ENCODE data around the gene RBM5. TPM values are rescaled to one million over a fixed set of nuclear protein-coding genes. Genes with fewer than 3 reads are reported as not detected.

RBM5 gene
- total RNA-seq, 1 experiment from 2014 or later, result 128 TPM

GRCh38 chr3:50138266-50139200, 49.8 kb downstream of the RBM5 start:
- no peak overlapping the region for H2AFZ ChIP-seq (ENCODE audit: low read length)
- H3K27me3 ChIP-seq (ENCODE audit: low read length), result no peaks in the 10 kb centered on the region
- H3K4me3 ChIP-seq (ENCODE audit: low read length), result peak overlapping the region; percentile 35; the same call in 1 of the 2 replicates
- H3K4me2 ChIP-seq (ENCODE audit: low read length), result peak overlapping the region; percentile 75
- peak; percentile 55 for ATAC-seq
- CTCF ChIA-PET, result no interaction called here
- peak; percentile 36 for DNase-seq
- no peaks in the 10 kb centered on the region for H3K9me3 ChIP-seq (ENCODE audit: low read length)
- no peaks in the 10 kb centered on the region for H3K9me2 ChIP-seq (replicated peaks; ENCODE audit: low read length)
- H3F3A ChIP-seq (ENCODE audit: low read length, unreplicated experiment), result no peaks in the 10 kb centered on the region
- H3K9ac ChIP-seq (ENCODE audit: low read length), result no peak overlapping the region
- POLR2A ChIA-PET (ENCODE audit: unreplicated experiment), result interaction anchor here (0.6 to 0.7 kb wide), 2 partner anchors 15 to 217 kb away, joined by 3 to 12 read pairs; no protein-coding TSS in a partner anchor
- intact Hi-C loops (cut with micrococcal nuclease), result no loop called here
- no peaks in the 10 kb centered on the region for H4K20me1 ChIP-seq (ENCODE audit: low read length)
- BruUV-seq (replicated peaks), result no TSS peak
- no peaks in the 10 kb centered on the region for H3K36me3 ChIP-seq (ENCODE audit: low read depth, low read length)
- TF ChIP-seq EZH2 (IDR thresholded peaks at IDR 0.05; ENCODE audit: low read length, unreplicated experiment), result no peak
- TF ChIP-seq, protein P1, sequence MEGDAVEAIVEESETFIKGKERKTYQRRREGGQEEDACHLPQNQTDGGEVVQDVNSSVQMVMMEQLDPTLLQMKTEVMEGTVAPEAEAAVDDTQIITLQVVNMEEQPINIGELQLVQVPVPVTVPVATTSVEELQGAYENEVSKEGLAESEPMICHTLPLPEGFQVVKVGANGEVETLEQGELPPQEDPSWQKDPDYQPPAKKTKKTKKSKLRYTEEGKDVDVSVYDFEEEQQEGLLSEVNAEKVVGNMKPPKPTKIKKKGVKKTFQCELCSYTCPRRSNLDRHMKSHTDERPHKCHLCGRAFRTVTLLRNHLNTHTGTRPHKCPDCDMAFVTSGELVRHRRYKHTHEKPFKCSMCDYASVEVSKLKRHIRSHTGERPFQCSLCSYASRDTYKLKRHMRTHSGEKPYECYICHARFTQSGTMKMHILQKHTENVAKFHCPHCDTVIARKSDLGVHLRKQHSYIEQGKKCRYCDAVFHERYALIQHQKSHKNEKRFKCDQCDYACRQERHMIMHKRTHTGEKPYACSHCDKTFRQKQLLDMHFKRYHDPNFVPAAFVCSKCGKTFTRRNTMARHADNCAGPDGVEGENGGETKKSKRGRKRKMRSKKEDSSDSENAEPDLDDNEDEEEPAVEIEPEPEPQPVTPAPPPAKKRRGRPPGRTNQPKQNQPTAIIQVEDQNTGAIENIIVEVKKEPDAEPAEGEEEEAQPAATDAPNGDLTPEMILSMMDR (conservative IDR thresholded peaks at IDR 0.05; ENCODE audit: low read depth, low read length), result no peak
- TF ChIP-seq EZH2phosphoT487 (IDR thresholded peaks at IDR 0.05; ENCODE audit: borderline replicate concordance, low read length), result no peak
- no peak overlapping the region for H3K27ac ChIP-seq (ENCODE audit: low read length)
- H3K4me1 ChIP-seq (ENCODE audit: insufficient read depth, low read length), result peaks cover 11% of the 10 kb centered on the region
- no peaks in the 10 kb centered on the region for H3K79me2 ChIP-seq (ENCODE audit: low read length)

GRCh38 chr3:50139308-50139707, 50.6 kb downstream of the RBM5 start:
- H3F3A ChIP-seq (ENCODE audit: low read length, unreplicated experiment), result no peaks in the 10 kb centered on the region
- no peaks in the 10 kb centered on the region for H3K9me2 ChIP-seq (replicated peaks; ENCODE audit: low read length)
- no peak for TF ChIP-seq EZH2phosphoT487 (IDR thresholded peaks at IDR 0.05; ENCODE audit: borderline replicate concordance, low read length)
- TF ChIP-seq EZH2 (IDR thresholded peaks at IDR 0.05; ENCODE audit: low read length, unreplicated experiment), result no peak
- TF ChIP-seq, protein P1 (conservative IDR thresholded peaks at IDR 0.05; ENCODE audit: low read depth, low read length), result no peak
- no peaks in the 10 kb centered on the region for H3K27me3 ChIP-seq (ENCODE audit: low read length)
- H2AFZ ChIP-seq (ENCODE audit: low read length), result no peak overlapping the region
- no peaks in the 10 kb centered on the region for H3K9me3 ChIP-seq (ENCODE audit: low read length)
- intact Hi-C loops (cut with micrococcal nuclease), result no loop called here
- H3K27ac ChIP-seq (ENCODE audit: low read length), result no peak overlapping the region
- H3K4me2 ChIP-seq (ENCODE audit: low read length), result peak overlapping the region; percentile 75
- ATAC-seq (no peak), DNase-seq (no peak)
- ChIA-PET CTCF (no interaction called here), POLR2A (ENCODE audit: unreplicated experiment) (no interaction called here)
- H3K79me2 ChIP-seq (ENCODE audit: low read length), result no peaks in the 10 kb centered on the region
- H3K36me3 ChIP-seq (ENCODE audit: low read depth, low read length), result no peaks in the 10 kb centered on the region
- BruUV-seq (replicated peaks), result no TSS peak
- H3K4me1 ChIP-seq (ENCODE audit: insufficient read depth, low read length), result peaks cover 11% of the 10 kb centered on the region
- no peak overlapping the region for H3K9ac ChIP-seq (ENCODE audit: low read length)
- H4K20me1 ChIP-seq (ENCODE audit: low read length), result no peaks in the 10 kb centered on the region
- H3K4me3 ChIP-seq (ENCODE audit: low read length), result no peak overlapping the region

Measured in PC-3 (cell line).